Endodermal cell (in vitro differentiated cells): ENCODE data around the gene RAP1GAP2. TPM values are rescaled to one million over a fixed set of nuclear protein-coding genes. Genes with fewer than 3 reads are reported as not detected.

ENCODE experiments used
- DNase-seq: peaks from one replicate; pipeline ENCODE4 v3.0.0-alpha.2; 2017
- H3K27ac ChIP-seq: 2 replicates; pipeline ENCODE4 v1.5.1; 2013; ENCODE audit warnings: mild to moderate bottlenecking, low read depth, low read length, moderate library complexity
- H3K27me3 ChIP-seq: 2 replicates; pipeline ENCODE4 v1.6.1; 2013; ENCODE audit warnings: mild to moderate bottlenecking, low read length, moderate library complexity; ENCODE audit not compliant: insufficient read depth, control insufficient read depth, poor library complexity, severe bottlenecking
- H3K36me3 ChIP-seq: 2 replicates; pipeline ENCODE4 v1.7.0; 2013; ENCODE audit warnings: mild to moderate bottlenecking, low read length, moderate library complexity; ENCODE audit not compliant: control insufficient read depth, insufficient read depth
- H3K4me1 ChIP-seq: one replicate; pipeline ENCODE4 v1.7.0; 2013; ENCODE audit warnings: low read length; ENCODE audit not compliant: control insufficient read depth, insufficient read depth
- H3K4me3 ChIP-seq: 2 replicates; pipeline ENCODE4 v1.5.1; 2013; ENCODE audit warnings: mild to moderate bottlenecking, low read length, moderate library complexity
- H3K9ac ChIP-seq: 2 replicates; pipeline ENCODE4 v1.6.1; 2013; ENCODE audit warnings: mild to moderate bottlenecking, low read length, moderate library complexity; ENCODE audit not compliant: poor library complexity, severe bottlenecking; ENCODE audit errors: extremely low read depth
- H3K9me3 ChIP-seq: 2 replicates; pipeline ENCODE4 v1.6.1; 2013; ENCODE audit warnings: mild to moderate bottlenecking, low read length, moderate library complexity; ENCODE audit not compliant: control insufficient read depth
- H3K27ac Mint-ChIP-seq: 2 replicates; pipeline ENCODE4 v1.8.0; 2020; ENCODE audit warnings: mixed read lengths
- H3K27me3 Mint-ChIP-seq: 2 replicates; pipeline ENCODE4 v1.8.0; 2021; ENCODE audit warnings: mild to moderate bottlenecking, mixed read lengths; ENCODE audit not compliant: insufficient read depth
- H3K36me3 Mint-ChIP-seq: 2 replicates; pipeline ENCODE4 v1.8.0; 2020; ENCODE audit warnings: low read depth, mixed read lengths
- H3K4me1 Mint-ChIP-seq: 2 replicates; pipeline ENCODE4 v1.8.0; 2020; ENCODE audit warnings: mixed read lengths
- H3K4me3 Mint-ChIP-seq: 2 replicates; pipeline ENCODE4 v1.8.0; 2020; ENCODE audit warnings: mild to moderate bottlenecking, moderate library complexity, mixed read lengths
- H3K9me3 Mint-ChIP-seq: 2 replicates; pipeline ENCODE4 v1.8.0; 2020; ENCODE audit warnings: mild to moderate bottlenecking, mixed read lengths
- CTCF ChIP-seq: fragments of 200-600 bp; sonication (generic); conservative IDR thresholded peaks from 2 replicates; pipeline ENCODE4 v1.5.0; 2021; ENCODE audit warnings: antibody characterized with exemption, mild to moderate bottlenecking
- WGBS, 2 experiments: methylation state at CpG; one replicate each; pipeline versions ENCODE4 v1.1.5 to v1.1.7; 2013; ENCODE audit warnings: missing lambda C conversion rate in 2 of 2, mixed read lengths in 1 of 2; ENCODE audit not compliant: insufficient coverage in 1 of 2, insufficient read length in 1 of 2; 5-methylcytosine and 5-hydroxymethylcytosine counted together
- total RNA-seq, 2 donors: library from RNA; stranded (reverse); fragmentation: NEBNext Ultra II Directional in 1 of 2; extraction: Animal tissue kit (Norgen Biotek cat#: 25700) in 1 of 2; gene quantifications; 2 replicates in 1 of 2; 3 replicates in 1 of 2; pipeline ENCODE4 v1.2.1, GENCODE V29; 2021

RAP1GAP2 gene
- total RNA-seq, 2 donors from 2014 or later, result 18.0 to 44.3 TPM

- no peaks in the 10 kb centered on the region for H3K9me3 ChIP-seq
- no peak overlapping the region for H3K9ac ChIP-seq
- peaks cover 50% of the 10 kb centered on the region for H3K4me1 Mint-ChIP-seq
- H3K4me3 ChIP-seq, result no peak overlapping the region
- no peak for TF ChIP-seq CTCF
- peaks cover 19% of the 10 kb centered on the region for H3K4me1 ChIP-seq
- no peaks in the 10 kb centered on the region for H3K27me3 ChIP-seq
- H3K36me3 ChIP-seq, result no peaks in the 10 kb centered on the region
- H3K9me3 Mint-ChIP-seq, result no peaks in the 10 kb centered on the region
- H3K27me3 Mint-ChIP-seq, result no peaks in the 10 kb centered on the region
- no peak overlapping the region for H3K27ac Mint-ChIP-seq
- peaks cover 21% of the 10 kb centered on the region for H3K36me3 Mint-ChIP-seq
- DNase-seq, result peak; percentile 58
- H3K27ac ChIP-seq, result no peak overlapping the region
- no peak overlapping the region for H3K4me3 Mint-ChIP-seq
- WGBS, 2 experiments, result 92 to 95% methylated on average over 6 to 16 of the region's 16 CpGs
Measured at GRCh38 chr17:2878751-2879254, 82.6 kb downstream of the RAP1GAP2 start.

- H3K27ac ChIP-seq, result no peak overlapping the region
- no peaks in the 10 kb centered on the region for H3K9me3 ChIP-seq
- Mint-ChIP-seq H3K4me3 (no peak overlapping the region), H3K9me3 (no peaks in the 10 kb centered on the region), H3K36me3 (peaks cover 24% of the 10 kb centered on the region), H3K4me1 (peaks cover 44% of the 10 kb centered on the region), H3K27me3 (no peaks in the 10 kb centered on the region), H3K27ac (peak overlapping the region; percentile 49)
- peaks cover 13% of the 10 kb centered on the region for H3K4me1 ChIP-seq
- WGBS, 2 experiments, result 94 to 95% methylated on average over 4 to 5 of the region's 8 CpGs
- no peak for TF ChIP-seq CTCF
- no peaks in the 10 kb centered on the region for H3K36me3 ChIP-seq
- DNase-seq, result peak; percentile 54
- H3K27me3 ChIP-seq, result no peaks in the 10 kb centered on the region
- no peak overlapping the region for H3K9ac ChIP-seq
- no peak overlapping the region for H3K4me3 ChIP-seq
Measured at GRCh38 chr17:2880050-2880449, 83.8 kb downstream of the RAP1GAP2 start.

- Histone ChIP-seq H3K27me3 (no peaks in the 10 kb centered on the region), H3K9ac (no peak overlapping the region), H3K36me3 (no peaks in the 10 kb centered on the region), H3K4me1 (peaks cover 13% of the 10 kb centered on the region), H3K4me3 (no peak overlapping the region), H3K9me3 (no peaks in the 10 kb centered on the region), H3K27ac (no peak overlapping the region)
- H3K4me3 Mint-ChIP-seq, result no peak overlapping the region
- H3K36me3 Mint-ChIP-seq, result peaks cover 18% of the 10 kb centered on the region
- peaks cover 34% of the 10 kb centered on the region for H3K4me1 Mint-ChIP-seq
- no peaks in the 10 kb centered on the region for H3K27me3 Mint-ChIP-seq
- no peak overlapping the region for H3K27ac Mint-ChIP-seq
- no peak for DNase-seq
- WGBS, 2 experiments, result 83 to 99% methylated on average over 2 to 5 of the region's 5 CpGs
- no peak for TF ChIP-seq CTCF
- H3K9me3 Mint-ChIP-seq, result no peaks in the 10 kb centered on the region
Measured at GRCh38 chr17:2881295-2881694, 85.1 kb downstream of the RAP1GAP2 start.
